ENCODE measurements around the gene SNRNP35.

SNRNP35 gene

GRCh38 chr12:123450636-123451035 lies 7.3 kb upstream of the SNRNP35 start:
- TF ChIP-seq TCF12 (IDR thresholded peaks at IDR 0.05; ENCODE audit: low read depth) = no peak
- no peak for TF ChIP-seq ZBTB7A (IDR thresholded peaks at IDR 0.05; ENCODE audit: low read depth)
- no peak for TF ChIP-seq EGR1 (IDR thresholded peaks at IDR 0.05)
- TF ChIP-seq EP300 (IDR thresholded peaks at IDR 0.05; ENCODE audit: borderline replicate concordance) = no peak
- TF ChIP-seq, protein P1, sequence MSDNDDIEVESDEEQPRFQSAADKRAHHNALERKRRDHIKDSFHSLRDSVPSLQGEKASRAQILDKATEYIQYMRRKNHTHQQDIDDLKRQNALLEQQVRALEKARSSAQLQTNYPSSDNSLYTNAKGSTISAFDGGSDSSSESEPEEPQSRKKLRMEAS (IDR thresholded peaks at IDR 0.05) = no peak
- no peak for TF ChIP-seq TEAD4 (IDR thresholded peaks at IDR 0.05)
- no peak for TF ChIP-seq RAD21 (IDR thresholded peaks at IDR 0.05; ENCODE audit: low read depth)
- TF ChIP-seq CREB1 (IDR thresholded peaks at IDR 0.05; ENCODE audit: low read depth) = no peak
- TF ChIP-seq REST (IDR thresholded peaks at IDR 0.05; ENCODE audit: low read depth) = no peak
- TF ChIP-seq YY1 (IDR thresholded peaks at IDR 0.05; ENCODE audit: low read depth) = no peak

GRCh38 chr12:123453165-123453564 lies 4.8 kb upstream of the SNRNP35 start:
- no peak for TF ChIP-seq TAF1 (IDR thresholded peaks at IDR 0.05; ENCODE audit: low read depth)
- TF ChIP-seq YY1 (IDR thresholded peaks at IDR 0.05; ENCODE audit: low read depth) = no peak
- no peak for TF ChIP-seq TCF12 (IDR thresholded peaks at IDR 0.05; ENCODE audit: low read depth)
- TF ChIP-seq, protein P1 (IDR thresholded peaks at IDR 0.05) = no peak
- TF ChIP-seq CREB1 (IDR thresholded peaks at IDR 0.05; ENCODE audit: low read depth) = no peak
- no peak for TF ChIP-seq CEBPB (IDR thresholded peaks at IDR 0.05)
- TF ChIP-seq, protein P2, sequence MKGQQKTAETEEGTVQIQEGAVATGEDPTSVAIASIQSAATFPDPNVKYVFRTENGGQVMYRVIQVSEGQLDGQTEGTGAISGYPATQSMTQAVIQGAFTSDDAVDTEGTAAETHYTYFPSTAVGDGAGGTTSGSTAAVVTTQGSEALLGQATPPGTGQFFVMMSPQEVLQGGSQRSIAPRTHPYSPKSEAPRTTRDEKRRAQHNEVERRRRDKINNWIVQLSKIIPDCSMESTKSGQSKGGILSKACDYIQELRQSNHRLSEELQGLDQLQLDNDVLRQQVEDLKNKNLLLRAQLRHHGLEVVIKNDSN (IDR thresholded peaks at IDR 0.05) = no peak
- TF ChIP-seq EP300 (IDR thresholded peaks at IDR 0.05; ENCODE audit: borderline replicate concordance) = no peak
- no peak for TF ChIP-seq FOXM1 (IDR thresholded peaks at IDR 0.05; ENCODE audit: borderline replicate concordance, low read depth)
- TF ChIP-seq RAD21 (IDR thresholded peaks at IDR 0.05; ENCODE audit: low read depth) = no peak
- TF ChIP-seq TEAD4 (IDR thresholded peaks at IDR 0.05) = no peak

GRCh38 chr12:123465084-123465483 lies 7.1 kb downstream of the SNRNP35 start:
- TF ChIP-seq FOXM1 (IDR thresholded peaks at IDR 0.05; ENCODE audit: borderline replicate concordance, low read depth) = no peak
- no peak for TF ChIP-seq NFIC (IDR thresholded peaks at IDR 0.05)
- no peak for TF ChIP-seq CREB1 (IDR thresholded peaks at IDR 0.05; ENCODE audit: low read depth)
- no peak for TF ChIP-seq TCF12 (IDR thresholded peaks at IDR 0.05; ENCODE audit: low read depth)
- no peak for TF ChIP-seq EP300 (IDR thresholded peaks at IDR 0.05; ENCODE audit: borderline replicate concordance)
- TF ChIP-seq, protein P1 (IDR thresholded peaks at IDR 0.05) = no peak
- no peak for TF ChIP-seq ZBTB7A (IDR thresholded peaks at IDR 0.05; ENCODE audit: low read depth)
- no peak for TF ChIP-seq TEAD4 (IDR thresholded peaks at IDR 0.05)
- TF ChIP-seq REST (IDR thresholded peaks at IDR 0.05; ENCODE audit: low read depth) = no peak
- TF ChIP-seq, protein P2 (IDR thresholded peaks at IDR 0.05) = no peak

DNA sequence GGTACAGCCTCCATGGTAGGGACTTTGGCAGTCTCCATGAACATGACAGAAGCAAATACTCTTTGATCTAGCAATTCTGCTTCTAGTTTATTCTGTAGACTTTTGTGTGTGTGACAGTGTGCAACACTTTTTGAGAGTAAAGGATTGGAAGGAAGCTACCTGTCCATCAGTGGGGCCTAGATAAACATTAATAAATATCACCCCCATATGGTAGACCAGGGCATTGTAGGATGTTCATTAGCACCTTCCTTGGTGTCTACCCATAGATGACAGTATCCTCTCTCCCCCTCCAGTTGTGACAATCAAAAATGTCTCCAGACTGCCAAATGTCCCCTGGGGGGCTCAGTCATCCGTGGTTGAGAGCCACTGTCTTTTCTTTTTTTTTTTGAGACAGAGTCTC lies 10.8 kb downstream of the SNRNP35 start:
- TF ChIP-seq CEBPB (IDR thresholded peaks at IDR 0.05) = no peak
- peak; percentile 31; the same call in 1 of the 2 replicates for TF ChIP-seq RAD21 (IDR thresholded peaks at IDR 0.05; ENCODE audit: low read depth)

- TF ChIP-seq CREB1 (IDR thresholded peaks at IDR 0.05; ENCODE audit: low read depth) (no peak), ZBTB7A (IDR thresholded peaks at IDR 0.05; ENCODE audit: low read depth) (no peak), TAF1 (IDR thresholded peaks at IDR 0.05; ENCODE audit: low read depth) (no peak)
- TF ChIP-seq, protein P2 (IDR thresholded peaks at IDR 0.05) = no peak
Observed at GRCh38 chr12:123469978-123470377, 12.0 kb downstream of the SNRNP35 start.

DNA sequence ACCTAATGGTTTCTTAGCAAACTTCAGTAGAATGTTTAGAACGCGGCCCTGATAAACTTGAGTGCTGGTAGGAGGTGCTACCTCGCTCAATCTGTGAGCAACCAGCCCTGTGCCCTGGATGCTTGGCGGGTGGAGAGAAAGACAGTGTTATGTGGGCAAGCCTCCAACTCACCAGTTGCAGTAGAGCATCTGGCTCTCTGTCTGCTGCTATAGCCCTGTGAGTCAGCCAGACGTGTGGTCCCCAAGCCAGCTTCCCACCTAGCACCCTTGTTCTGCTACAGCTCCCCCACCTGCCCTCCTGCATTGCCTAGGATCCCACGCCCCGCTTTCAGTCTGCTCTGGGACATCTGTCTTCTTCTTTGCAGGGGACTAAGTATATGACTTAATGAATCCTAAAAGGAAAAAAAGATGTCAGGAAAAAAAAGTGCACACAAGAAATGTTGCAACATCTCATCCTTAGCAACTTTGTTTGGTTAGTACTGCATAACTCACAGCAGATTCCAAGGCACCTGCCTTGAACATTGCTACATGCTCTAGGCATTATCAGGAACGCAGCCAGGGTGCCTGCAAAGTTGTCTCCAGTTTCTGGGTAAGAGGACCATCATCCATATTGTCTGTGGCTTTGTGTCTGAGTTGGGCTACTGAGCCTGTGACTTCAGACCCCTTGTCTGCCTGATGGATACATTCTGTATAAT lies 13.6 kb downstream of the SNRNP35 start:
- no peak for TF ChIP-seq REST (IDR thresholded peaks at IDR 0.05; ENCODE audit: low read depth)
- TF ChIP-seq TEAD4 (IDR thresholded peaks at IDR 0.05) = no peak
- TF ChIP-seq EP300 (IDR thresholded peaks at IDR 0.05; ENCODE audit: borderline replicate concordance) = no peak
- TF ChIP-seq ZBTB7A (IDR thresholded peaks at IDR 0.05; ENCODE audit: low read depth) = no peak
- no peak for TF ChIP-seq YY1 (IDR thresholded peaks at IDR 0.05; ENCODE audit: low read depth)
- no peak for TF ChIP-seq CREB1 (IDR thresholded peaks at IDR 0.05; ENCODE audit: low read depth)
- TF ChIP-seq, protein P1 (IDR thresholded peaks at IDR 0.05) = no peak
- no peak for TF ChIP-seq RAD21 (IDR thresholded peaks at IDR 0.05; ENCODE audit: low read depth)
- TF ChIP-seq TAF1 (IDR thresholded peaks at IDR 0.05; ENCODE audit: low read depth) = no peak
- TF ChIP-seq CEBPB (IDR thresholded peaks at IDR 0.05) = no peak
- TF ChIP-seq TCF12 (IDR thresholded peaks at IDR 0.05; ENCODE audit: low read depth) = no peak
- no peak for TF ChIP-seq NFIC (IDR thresholded peaks at IDR 0.05)
- TF ChIP-seq, protein P2 (IDR thresholded peaks at IDR 0.05) = no peak
- no peak for TF ChIP-seq EGR1 (IDR thresholded peaks at IDR 0.05)
- TF ChIP-seq FOXM1 (IDR thresholded peaks at IDR 0.05; ENCODE audit: borderline replicate concordance, low read depth) = no peak
